GM19397 (cell line): ENCODE results near the gene TIMM50.

Experiments
- ATAC-seq: cut with Tn5 transposase; IDR thresholded peaks from one replicate; pipeline ENCODE4 v1.9.1; 2021; ENCODE audit warnings: mild to moderate bottlenecking, moderate library complexity; ENCODE audit not compliant: unreplicated experiment

Gene TIMM50

DNA sequence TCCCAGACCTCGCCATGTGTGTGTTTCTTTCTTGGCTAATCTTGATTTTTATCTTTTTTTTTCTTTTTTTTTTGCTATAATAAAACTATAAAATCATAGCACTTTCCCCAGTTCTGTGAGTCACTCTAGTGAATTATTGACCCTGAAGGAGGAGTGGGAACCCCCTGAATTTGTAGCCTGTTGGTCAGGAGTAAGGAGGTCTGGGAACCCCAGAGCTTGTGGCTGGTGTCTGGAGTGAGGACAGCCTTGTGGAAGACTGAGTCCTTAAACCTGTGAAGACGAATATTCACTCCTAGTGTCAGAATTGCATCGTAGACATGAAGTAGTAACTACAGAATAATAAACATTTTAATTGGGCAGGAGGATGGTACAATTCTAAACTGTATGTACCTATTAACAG, 44.6 kb downstream of the TIMM50 start:
- ATAC-seq, result no peak

DNA sequence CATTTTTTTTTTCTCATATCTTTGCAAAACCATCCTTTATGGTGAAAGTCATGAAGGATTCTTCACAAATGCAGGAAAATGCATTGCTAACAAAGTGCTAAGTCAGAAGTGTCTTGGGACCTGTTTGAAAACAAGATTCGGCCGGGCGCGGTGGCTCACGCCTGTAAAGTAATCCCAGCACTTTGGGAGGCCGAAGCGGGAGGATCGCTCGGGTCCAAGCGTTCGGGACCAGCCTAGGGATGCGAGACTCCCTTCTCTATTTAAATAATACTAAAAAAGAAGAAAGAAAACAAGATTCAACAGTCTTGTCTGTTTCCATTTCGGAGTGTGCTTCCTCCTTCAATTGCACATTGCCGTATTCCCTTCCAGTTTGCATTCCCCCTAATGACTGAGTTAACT, 51.2 kb downstream of the TIMM50 start:
- no peak for ATAC-seq

- peak; percentile 87 for ATAC-seq
These were observed 51.8 kb downstream of the TIMM50 start, which contains the start of gene EID2B for GRCh38 chr19:39532233-39533002. Gene EID2B, minus strand, starts transcription at chr19:39532852. Its CDS starts 50 bp downstream, at chr19:39532802.

DNA sequence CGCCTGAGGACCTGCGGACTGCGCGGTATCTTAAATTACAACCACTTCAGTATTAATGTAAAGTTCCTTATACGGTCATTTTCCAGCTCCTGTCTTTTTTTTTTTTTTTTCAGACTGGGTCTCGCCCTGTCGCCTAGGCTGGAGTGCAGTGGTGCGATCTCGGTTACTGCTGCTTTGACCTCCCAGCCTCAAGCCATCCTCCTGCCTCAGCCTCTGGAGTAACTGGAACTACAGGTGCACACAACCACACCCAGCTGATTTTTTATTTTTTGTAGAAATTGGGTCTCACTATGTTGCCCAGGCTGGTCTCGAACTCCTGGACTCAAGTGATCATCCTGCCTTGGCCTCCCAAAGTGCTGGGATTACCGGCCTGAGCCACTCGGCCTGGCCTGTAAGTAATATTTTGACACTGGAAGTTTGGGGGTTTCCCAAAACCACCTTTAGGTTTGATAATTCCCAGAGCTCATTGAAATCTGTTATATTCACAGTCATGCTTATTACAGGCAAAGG, 52.4 kb downstream of the TIMM50 start:
- ATAC-seq, result peak; percentile 22

- ATAC-seq, result no peak
These were observed 53.2 kb downstream of the TIMM50 start for GRCh38 chr19:39533791-39534190.

DNA sequence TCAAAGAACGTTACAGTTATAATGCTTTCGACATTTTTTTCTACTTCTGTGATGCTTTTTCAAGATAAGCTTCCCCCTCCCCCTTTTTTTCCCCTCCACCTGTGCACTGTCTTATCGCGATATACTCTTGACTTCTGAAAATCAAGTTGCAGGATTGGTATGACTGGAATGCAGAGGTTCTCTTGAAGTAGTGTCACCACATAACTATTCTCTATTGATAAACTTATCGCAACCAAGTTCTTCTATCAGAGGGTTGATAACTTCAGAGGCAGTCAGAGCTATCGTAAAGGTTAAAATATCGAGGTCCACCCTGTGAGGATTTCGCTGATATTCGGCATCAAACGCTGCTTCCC, 58.5 kb downstream of the TIMM50 start:
- no peak for ATAC-seq

- peak; percentile 94 for ATAC-seq
These were observed 59.1 kb downstream of the TIMM50 start, which contains the start of gene EID2 for GRCh38 chr19:39539518-39540332. Gene EID2, minus strand, starts transcription at chr19:39540161. Its CDS starts 82 bp downstream, at chr19:39540079.

- ATAC-seq, result no peak
These were observed 59.7 kb downstream of the TIMM50 start for GRCh38 chr19:39540333-39540673.
